ENCODE results near the gene AFF3. TPM values are rescaled to one million over a fixed set of nuclear protein-coding genes. Genes with fewer than 3 reads are reported as not detected.

The AFF3 gene
- total and polyA plus RNA-seq, 2 of the 13 experiments (the other 11 are each of a cell fraction or from before 2014, with no cell fraction given) = not detected

- TF ChIP-seq, protein P1, sequence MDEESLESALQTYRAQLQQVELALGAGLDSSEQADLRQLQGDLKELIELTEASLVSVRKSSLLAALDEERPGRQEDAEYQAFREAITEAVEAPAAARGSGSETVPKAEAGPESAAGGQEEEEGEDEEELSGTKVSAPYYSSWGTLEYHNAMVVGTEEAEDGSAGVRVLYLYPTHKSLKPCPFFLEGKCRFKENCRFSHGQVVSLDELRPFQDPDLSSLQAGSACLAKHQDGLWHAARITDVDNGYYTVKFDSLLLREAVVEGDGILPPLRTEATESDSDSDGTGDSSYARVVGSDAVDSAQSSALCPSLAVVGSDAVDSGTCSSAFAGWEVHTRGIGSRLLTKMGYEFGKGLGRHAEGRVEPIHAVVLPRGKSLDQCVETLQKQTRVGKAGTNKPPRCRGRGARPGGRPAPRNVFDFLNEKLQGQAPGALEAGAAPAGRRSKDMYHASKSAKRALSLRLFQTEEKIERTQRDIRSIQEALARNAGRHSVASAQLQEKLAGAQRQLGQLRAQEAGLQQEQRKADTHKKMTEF (CRISPR knock-in tag; IDR thresholded peaks at IDR 0.05) = peak; percentile 94
- TF ChIP-seq, protein P2, sequence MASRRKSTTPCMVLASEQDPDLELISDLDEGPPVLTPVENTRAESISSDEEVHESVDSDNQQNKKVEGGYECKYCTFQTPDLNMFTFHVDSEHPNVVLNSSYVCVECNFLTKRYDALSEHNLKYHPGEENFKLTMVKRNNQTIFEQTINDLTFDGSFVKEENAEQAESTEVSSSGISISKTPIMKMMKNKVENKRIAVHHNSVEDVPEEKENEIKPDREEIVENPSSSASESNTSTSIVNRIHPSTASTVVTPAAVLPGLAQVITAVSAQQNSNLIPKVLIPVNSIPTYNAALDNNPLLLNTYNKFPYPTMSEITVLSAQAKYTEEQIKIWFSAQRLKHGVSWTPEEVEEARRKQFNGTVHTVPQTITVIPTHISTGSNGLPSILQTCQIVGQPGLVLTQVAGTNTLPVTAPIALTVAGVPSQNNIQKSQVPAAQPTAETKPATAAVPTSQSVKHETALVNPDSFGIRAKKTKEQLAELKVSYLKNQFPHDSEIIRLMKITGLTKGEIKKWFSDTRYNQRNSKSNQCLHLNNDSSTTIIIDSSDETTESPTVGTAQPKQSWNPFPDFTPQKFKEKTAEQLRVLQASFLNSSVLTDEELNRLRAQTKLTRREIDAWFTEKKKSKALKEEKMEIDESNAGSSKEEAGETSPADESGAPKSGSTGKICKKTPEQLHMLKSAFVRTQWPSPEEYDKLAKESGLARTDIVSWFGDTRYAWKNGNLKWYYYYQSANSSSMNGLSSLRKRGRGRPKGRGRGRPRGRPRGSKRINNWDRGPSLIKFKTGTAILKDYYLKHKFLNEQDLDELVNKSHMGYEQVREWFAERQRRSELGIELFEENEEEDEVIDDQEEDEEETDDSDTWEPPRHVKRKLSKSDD (CRISPR knock-in tag; IDR thresholded peaks at IDR 0.05; ENCODE audit: low read depth) = no peak
- TF ChIP-seq CREM (IDR thresholded peaks at IDR 0.05) (peak; percentile 86), CREM (CRISPR knock-in tag; IDR thresholded peaks at IDR 0.05) (no peak), ZBTB25 (CRISPR knock-in tag; IDR thresholded peaks at IDR 0.05) (peak; percentile 66; the same call in 1 of the 2 replicates), TARDBP (CRISPR knock-in tag; IDR thresholded peaks at IDR 0.05) (peak; percentile 91), SALL1 (CRISPR knock-in tag; IDR thresholded peaks at IDR 0.05) (peak; percentile 57), NONO (IDR thresholded peaks at IDR 0.05) (no peak), NONO (CRISPR knock-in tag; conservative IDR thresholded peaks at IDR 0.05) (peak; percentile 83), ZUFSP (CRISPR knock-in tag; IDR thresholded peaks at IDR 0.05; ENCODE audit: borderline replicate concordance) (no peak), ZNF792 (CRISPR knock-in tag; IDR thresholded peaks at IDR 0.05) (0 out of 2 replicates have a peak, but pooled peaks have one; percentile 22), SP140L (CRISPR knock-in tag; IDR thresholded peaks at IDR 0.05; ENCODE audit: borderline replicate concordance) (no peak), SMAD3 (CRISPR knock-in tag; IDR thresholded peaks at IDR 0.05) (peak; percentile 90), ZNF564 (CRISPR knock-in tag; IDR thresholded peaks at IDR 0.05) (peak; percentile 65; the same call in 1 of the 2 replicates), TBX2 (CRISPR knock-in tag; IDR thresholded peaks at IDR 0.05; ENCODE audit: borderline replicate concordance) (peak; percentile 76), ZNF589 (CRISPR knock-in tag; conservative IDR thresholded peaks at IDR 0.05) (0 out of 2 replicates have a peak, but pooled peaks have one; percentile 51), SMYD3 (CRISPR knock-in tag; IDR thresholded peaks at IDR 0.05) (peak; percentile 84; the same call in 1 of the 2 replicates), NR2C2 (CRISPR knock-in tag; IDR thresholded peaks at IDR 0.05; ENCODE audit: borderline replicate concordance) (0 out of 2 replicates have a peak, but pooled peaks have one; percentile 11), ZFP36 (IDR thresholded peaks at IDR 0.05; ENCODE audit: borderline replicate concordance, low read depth, low read length, partially characterized antibody) (peak; percentile 97), NKX3-1 (CRISPR knock-in tag; IDR thresholded peaks at IDR 0.05) (peak; percentile 92), NFRKB (IDR thresholded peaks at IDR 0.05) (no peak), CREB1 (IDR thresholded peaks at IDR 0.05) (no peak), CREB1 (CRISPR knock-in tag; IDR thresholded peaks at IDR 0.05) (peak; percentile 78)
- TF ChIP-seq, protein P3, sequence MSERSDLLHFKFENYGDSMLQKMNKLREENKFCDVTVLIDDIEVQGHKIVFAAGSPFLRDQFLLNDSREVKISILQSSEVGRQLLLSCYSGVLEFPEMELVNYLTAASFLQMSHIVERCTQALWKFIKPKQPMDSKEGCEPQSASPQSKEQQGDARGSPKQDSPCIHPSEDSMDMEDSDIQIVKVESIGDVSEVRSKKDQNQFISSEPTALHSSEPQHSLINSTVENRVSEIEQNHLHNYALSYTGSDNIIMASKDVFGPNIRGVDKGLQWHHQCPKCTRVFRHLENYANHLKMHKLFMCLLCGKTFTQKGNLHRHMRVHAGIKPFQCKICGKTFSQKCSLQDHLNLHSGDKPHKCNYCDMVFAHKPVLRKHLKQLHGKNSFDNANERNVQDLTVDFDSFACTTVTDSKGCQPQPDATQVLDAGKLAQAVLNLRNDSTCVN (CRISPR knock-in tag; IDR thresholded peaks at IDR 0.05; ENCODE audit: borderline replicate concordance) = peak; percentile 44; the same call in 1 of the 2 replicates
These were observed 74.6 kb downstream of the AFF3 start (continued) for GRCh38 chr2:100067784-100068183.

All from HepG2 (cell line).